ENCODE results near the gene TGFA. TPM values are rescaled to one million over a fixed set of nuclear protein-coding genes. Genes with fewer than 3 reads are reported as not detected.
A peak's percentile ranks its signal among the peaks of the same experiment; 100 is the strongest.

TGFA gene
- total RNA-seq, 4 donors from 2014 or later, result 19.2 to 62.4 (median 41.7) TPM

DNA sequence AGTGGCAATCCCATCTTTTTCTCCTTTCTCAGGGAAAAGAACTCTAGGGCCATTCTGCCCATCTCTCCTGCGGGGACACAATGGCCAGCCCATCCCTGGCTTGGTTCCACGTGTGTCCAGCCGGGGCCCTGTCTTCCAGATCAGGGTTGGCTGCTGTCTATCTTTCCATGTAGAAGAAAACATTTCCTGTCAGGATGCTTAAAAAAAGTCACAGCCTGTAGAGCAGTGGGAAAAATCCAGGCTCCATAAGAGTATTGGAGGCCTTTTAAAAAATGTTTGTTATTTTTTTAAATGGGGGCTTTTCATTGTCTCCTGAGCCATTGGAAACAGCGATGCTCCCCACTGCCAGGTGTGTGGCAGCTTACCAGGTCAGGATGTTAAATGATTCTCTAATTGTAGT, 105.6 kb downstream of the TGFA start:
- no peak overlapping the region for H3K27ac ChIP-seq
- 91% methylated on average over 4 of the region's 4 CpGs for WGBS
- H3K9me3 ChIP-seq, result no peaks in the 10 kb centered on the region
- TF ChIP-seq EP300 (IDR thresholded peaks at IDR 0.05), result no peak
- no peak for TF ChIP-seq POLR2A (IDR thresholded peaks at IDR 0.05)
- no peaks in the 10 kb centered on the region for H3K27me3 ChIP-seq
- peak in 1 of 2 donors; percentile 45 for DNase-seq (ENCODE audit: low spot score in 2 of 2)
- peaks cover 2% of the 10 kb centered on the region for H3K4me1 ChIP-seq
- H3K36me3 ChIP-seq, result no peaks in the 10 kb centered on the region
- no peak overlapping the region for H3K4me3 ChIP-seq

GRCh38 chr2:70443726-70444125, 109.9 kb downstream of the TGFA start:
- 80% methylated on average over 1 of the region's 1 CpG for WGBS
- Histone ChIP-seq H3K9me3 (no peaks in the 10 kb centered on the region), H3K27ac (no peak overlapping the region), H3K27me3 (no peaks in the 10 kb centered on the region), H3K36me3 (no peaks in the 10 kb centered on the region), H3K4me1 (no peaks in the 10 kb centered on the region), H3K4me3 (no peak overlapping the region)
- no peak for TF ChIP-seq POLR2AphosphoS5 (IDR thresholded peaks at IDR 0.05)
- TF ChIP-seq, protein P1, sequence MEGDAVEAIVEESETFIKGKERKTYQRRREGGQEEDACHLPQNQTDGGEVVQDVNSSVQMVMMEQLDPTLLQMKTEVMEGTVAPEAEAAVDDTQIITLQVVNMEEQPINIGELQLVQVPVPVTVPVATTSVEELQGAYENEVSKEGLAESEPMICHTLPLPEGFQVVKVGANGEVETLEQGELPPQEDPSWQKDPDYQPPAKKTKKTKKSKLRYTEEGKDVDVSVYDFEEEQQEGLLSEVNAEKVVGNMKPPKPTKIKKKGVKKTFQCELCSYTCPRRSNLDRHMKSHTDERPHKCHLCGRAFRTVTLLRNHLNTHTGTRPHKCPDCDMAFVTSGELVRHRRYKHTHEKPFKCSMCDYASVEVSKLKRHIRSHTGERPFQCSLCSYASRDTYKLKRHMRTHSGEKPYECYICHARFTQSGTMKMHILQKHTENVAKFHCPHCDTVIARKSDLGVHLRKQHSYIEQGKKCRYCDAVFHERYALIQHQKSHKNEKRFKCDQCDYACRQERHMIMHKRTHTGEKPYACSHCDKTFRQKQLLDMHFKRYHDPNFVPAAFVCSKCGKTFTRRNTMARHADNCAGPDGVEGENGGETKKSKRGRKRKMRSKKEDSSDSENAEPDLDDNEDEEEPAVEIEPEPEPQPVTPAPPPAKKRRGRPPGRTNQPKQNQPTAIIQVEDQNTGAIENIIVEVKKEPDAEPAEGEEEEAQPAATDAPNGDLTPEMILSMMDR (IDR thresholded peaks at IDR 0.05), result no peak
- TF ChIP-seq EP300 (IDR thresholded peaks at IDR 0.05), result no peak
- TF ChIP-seq POLR2A (IDR thresholded peaks at IDR 0.05), result no peak
- DNase-seq (ENCODE audit: low spot score in 2 of 2), result no peak

DNA sequence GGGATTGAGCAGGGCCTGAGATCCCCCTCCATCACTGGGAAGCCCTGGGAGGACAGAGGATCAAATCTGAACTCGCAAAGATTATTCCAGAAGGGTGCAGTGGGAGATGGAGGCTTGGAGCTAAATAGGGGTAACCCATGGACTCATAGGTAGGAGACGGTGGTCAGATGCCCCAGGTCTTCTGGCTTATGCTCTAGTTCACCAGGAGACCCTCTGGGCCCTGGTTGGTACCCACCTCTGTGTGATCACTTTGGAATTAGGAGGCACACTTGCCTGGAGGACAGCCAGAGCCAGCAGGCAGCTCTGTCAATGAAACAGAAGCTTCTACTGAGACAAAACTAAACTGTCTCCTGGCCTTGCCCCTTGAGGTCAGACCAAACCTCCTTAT, 110.6 kb downstream of the TGFA start:
- no peak overlapping the region for H3K27ac ChIP-seq
- H3K4me3 ChIP-seq, result no peak overlapping the region
- no peaks in the 10 kb centered on the region for H3K9me3 ChIP-seq
- no peaks in the 10 kb centered on the region for H3K36me3 ChIP-seq
- TF ChIP-seq POLR2A (IDR thresholded peaks at IDR 0.05), result no peak
- TF ChIP-seq, protein P1 (IDR thresholded peaks at IDR 0.05), result no peak
- TF ChIP-seq POLR2AphosphoS5 (IDR thresholded peaks at IDR 0.05), result no peak
- no peak for TF ChIP-seq EP300 (IDR thresholded peaks at IDR 0.05)
- H3K27me3 ChIP-seq, result no peaks in the 10 kb centered on the region
- WGBS, result 75% methylated on average over 2 of the region's 2 CpGs
- no peaks in the 10 kb centered on the region for H3K4me1 ChIP-seq
- no peak for DNase-seq (ENCODE audit: low spot score in 2 of 2)

DNA sequence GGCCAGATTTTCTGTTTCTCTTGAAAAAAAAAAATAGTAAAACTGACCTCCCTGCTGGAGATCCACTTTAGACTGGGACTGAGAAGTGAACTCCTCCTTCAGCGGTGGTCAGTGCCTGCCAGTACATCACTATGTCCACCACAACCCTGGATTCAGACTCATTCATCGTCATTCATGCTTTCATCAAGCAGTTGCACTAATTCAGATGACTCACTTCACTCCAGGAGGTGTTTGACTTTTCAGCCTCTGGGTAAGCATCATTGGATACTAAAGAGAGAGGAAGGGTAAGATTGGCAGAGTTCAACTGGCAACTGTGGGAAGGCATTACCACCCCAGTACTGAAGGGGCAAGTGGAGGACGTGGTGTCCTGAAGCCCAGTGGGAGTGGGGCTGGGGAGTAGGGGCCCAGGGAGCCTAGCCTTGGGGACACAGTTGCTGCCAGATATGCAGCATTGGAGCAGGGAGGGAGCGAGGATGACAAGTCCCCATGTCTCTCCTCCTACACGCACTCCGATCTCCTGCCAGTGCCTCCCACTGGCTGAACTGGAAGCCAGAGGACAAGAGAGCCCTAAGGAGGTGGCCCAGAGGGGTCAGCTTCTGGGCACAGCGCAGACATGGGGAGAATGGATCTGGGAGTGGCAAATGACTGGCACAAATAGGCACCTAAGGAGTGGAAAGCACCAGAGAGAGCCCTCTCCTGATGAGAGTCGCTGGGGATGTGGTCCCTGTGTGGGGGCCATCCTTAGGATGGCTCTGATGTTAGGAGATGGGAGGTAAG, 111.1 kb downstream of the TGFA start:
- no peak for TF ChIP-seq POLR2AphosphoS5 (IDR thresholded peaks at IDR 0.05)
- no peak for TF ChIP-seq EP300 (IDR thresholded peaks at IDR 0.05)
- TF ChIP-seq, protein P1 (IDR thresholded peaks at IDR 0.05), result no peak
- no peak for TF ChIP-seq POLR2A (IDR thresholded peaks at IDR 0.05)
- H3K4me1 ChIP-seq, result no peaks in the 10 kb centered on the region
- WGBS, result 91% methylated on average over 8 of the region's 8 CpGs
- H3K9me3 ChIP-seq, result no peaks in the 10 kb centered on the region
- DNase-seq (ENCODE audit: low spot score in 2 of 2), result no peak
- H3K36me3 ChIP-seq, result no peaks in the 10 kb centered on the region
- no peak overlapping the region for H3K4me3 ChIP-seq
- H3K27me3 ChIP-seq, result no peaks in the 10 kb centered on the region
- H3K27ac ChIP-seq, result no peak overlapping the region

GRCh38 chr2:70440621-70441020, 113.0 kb downstream of the TGFA start:
- H3K4me3 ChIP-seq, result no peak overlapping the region
- H3K27ac ChIP-seq, result no peak overlapping the region
- peaks cover 7% of the 10 kb centered on the region for H3K27me3 ChIP-seq
- H3K9me3 ChIP-seq, result no peaks in the 10 kb centered on the region
- H3K4me1 ChIP-seq, result no peaks in the 10 kb centered on the region
- DNase-seq (ENCODE audit: low spot score in 2 of 2), result no peak
- H3K36me3 ChIP-seq, result no peaks in the 10 kb centered on the region
- TF ChIP-seq, protein P1 (IDR thresholded peaks at IDR 0.05), result no peak
- TF ChIP-seq POLR2A (IDR thresholded peaks at IDR 0.05), result no peak
- no peak for TF ChIP-seq POLR2AphosphoS5 (IDR thresholded peaks at IDR 0.05)
- TF ChIP-seq EP300 (IDR thresholded peaks at IDR 0.05), result no peak
